ENCODE data around the gene ADARB1.

- no peak for TF ChIP-seq CTCF (conservative IDR thresholded peaks at IDR 0.05; ENCODE audit: low read depth in 2 of 2)
- no peak for TF ChIP-seq EZH2phosphoT487 (IDR thresholded peaks at IDR 0.05; ENCODE audit: unreplicated experiment)
- TF ChIP-seq POLR2AphosphoS5 (IDR thresholded peaks at IDR 0.05; ENCODE audit: low read depth), result no peak
- TF ChIP-seq NANOG (IDR thresholded peaks at IDR 0.05; ENCODE audit: borderline replicate concordance), result no peak
- TF ChIP-seq, protein P1, sequence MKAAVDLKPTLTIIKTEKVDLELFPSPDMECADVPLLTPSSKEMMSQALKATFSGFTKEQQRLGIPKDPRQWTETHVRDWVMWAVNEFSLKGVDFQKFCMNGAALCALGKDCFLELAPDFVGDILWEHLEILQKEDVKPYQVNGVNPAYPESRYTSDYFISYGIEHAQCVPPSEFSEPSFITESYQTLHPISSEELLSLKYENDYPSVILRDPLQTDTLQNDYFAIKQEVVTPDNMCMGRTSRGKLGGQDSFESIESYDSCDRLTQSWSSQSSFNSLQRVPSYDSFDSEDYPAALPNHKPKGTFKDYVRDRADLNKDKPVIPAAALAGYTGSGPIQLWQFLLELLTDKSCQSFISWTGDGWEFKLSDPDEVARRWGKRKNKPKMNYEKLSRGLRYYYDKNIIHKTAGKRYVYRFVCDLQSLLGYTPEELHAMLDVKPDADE (IDR thresholded peaks at IDR 0.05), result no peak
- no peak for TF ChIP-seq REST (IDR thresholded peaks at IDR 0.05; ENCODE audit: unreplicated experiment)
- TF ChIP-seq EZH2 (IDR thresholded peaks at IDR 0.05; ENCODE audit: low read depth, unreplicated experiment), result no peak
Measured at GRCh38 chr21:45255381-45256020, 181.1 kb downstream of the ADARB1 start.
